Measurements from ENCODE around the gene DZIP1L. TPM values are rescaled to one million over a fixed set of nuclear protein-coding genes. Genes with fewer than 3 reads are reported as not detected.

DZIP1L gene
- total RNA-seq, 1 experiment from 2014 or later, result 3.8 TPM

- POLR2A ChIA-PET (ENCODE audit: unreplicated experiment), result no interaction called here
Measured at GRCh38 chr3:138019281-138020069, 95.9 kb downstream of the DZIP1L start.

GRCh38 chr3:138016065-138016464 lies 99.3 kb downstream of the DZIP1L start:
- H3K9me2 ChIP-seq (replicated peaks; ENCODE audit: low read length), result no peaks in the 10 kb centered on the region
- H3K79me2 ChIP-seq (ENCODE audit: low read length), result no peaks in the 10 kb centered on the region
- ATAC-seq (no peak), DNase-seq (no peak)
- intact Hi-C loops (cut with micrococcal nuclease), result no loop called here
- H3F3A ChIP-seq (ENCODE audit: low read length, unreplicated experiment), result no peaks in the 10 kb centered on the region
- H3K4me2 ChIP-seq (ENCODE audit: low read length), result no peak overlapping the region
- no TSS peak for BruUV-seq (replicated peaks)
- no peak overlapping the region for H2AFZ ChIP-seq (ENCODE audit: low read length)
- no peaks in the 10 kb centered on the region for H3K36me3 ChIP-seq (ENCODE audit: low read depth, low read length)
- H3K27me3 ChIP-seq (ENCODE audit: low read length), result no peaks in the 10 kb centered on the region
- no peak overlapping the region for H3K4me3 ChIP-seq (ENCODE audit: low read length)
- H3K9me3 ChIP-seq (ENCODE audit: low read length), result no peaks in the 10 kb centered on the region
- ChIA-PET POLR2A (ENCODE audit: unreplicated experiment) (no interaction called here), CTCF (no interaction called here)
- no peak overlapping the region for H3K27ac ChIP-seq (ENCODE audit: low read length)
- TF ChIP-seq EZH2phosphoT487 (IDR thresholded peaks at IDR 0.05; ENCODE audit: borderline replicate concordance, low read length) (no peak), CTCF (conservative IDR thresholded peaks at IDR 0.05; ENCODE audit: low read depth, low read length) (no peak), EZH2 (IDR thresholded peaks at IDR 0.05; ENCODE audit: low read length, unreplicated experiment) (no peak)
- no peaks in the 10 kb centered on the region for H3K4me1 ChIP-seq (ENCODE audit: insufficient read depth, low read length)
- H4K20me1 ChIP-seq (ENCODE audit: low read length), result no peaks in the 10 kb centered on the region
- H3K9ac ChIP-seq (ENCODE audit: low read length), result no peak overlapping the region

More at GRCh38 chr3:138019281-138020069, 95.9 kb downstream of the DZIP1L start:
- H3K9ac ChIP-seq (ENCODE audit: low read length), result no peak overlapping the region
- H3K36me3 ChIP-seq (ENCODE audit: low read depth, low read length), result no peaks in the 10 kb centered on the region
- H4K20me1 ChIP-seq (ENCODE audit: low read length), result no peaks in the 10 kb centered on the region
- no peaks in the 10 kb centered on the region for H3K27me3 ChIP-seq (ENCODE audit: low read length)
- no peaks in the 10 kb centered on the region for H3K4me1 ChIP-seq (ENCODE audit: insufficient read depth, low read length)
- H3K4me3 ChIP-seq (ENCODE audit: low read length), result no peak overlapping the region
- H2AFZ ChIP-seq (ENCODE audit: low read length), result no peak overlapping the region
- no peaks in the 10 kb centered on the region for H3F3A ChIP-seq (ENCODE audit: low read length, unreplicated experiment)
- H3K9me3 ChIP-seq (ENCODE audit: low read length), result no peaks in the 10 kb centered on the region
- no peaks in the 10 kb centered on the region for H3K9me2 ChIP-seq (replicated peaks; ENCODE audit: low read length)
- no peaks in the 10 kb centered on the region for H3K79me2 ChIP-seq (ENCODE audit: low read length)
- no peak overlapping the region for H3K4me2 ChIP-seq (ENCODE audit: low read length)
- CTCF ChIA-PET, result no interaction called here
- no peak for TF ChIP-seq EZH2phosphoT487 (IDR thresholded peaks at IDR 0.05; ENCODE audit: borderline replicate concordance, low read length)
- no TSS peak for BruUV-seq (replicated peaks)
- no peak overlapping the region for H3K27ac ChIP-seq (ENCODE audit: low read length)
- DNase-seq (no peak), ATAC-seq (no peak)
- intact Hi-C loops (cut with micrococcal nuclease), result no loop called here

- H3K9ac ChIP-seq (ENCODE audit: low read length), result no peak overlapping the region
- ChIA-PET POLR2A (ENCODE audit: unreplicated experiment) (no interaction called here), CTCF (no interaction called here)
- no peaks in the 10 kb centered on the region for H4K20me1 ChIP-seq (ENCODE audit: low read length)
- no TSS peak for BruUV-seq (replicated peaks)
- TF ChIP-seq EZH2 (IDR thresholded peaks at IDR 0.05; ENCODE audit: low read length, unreplicated experiment), result no peak
- TF ChIP-seq CTCF (conservative IDR thresholded peaks at IDR 0.05; ENCODE audit: low read depth, low read length), result no peak
- no peak for TF ChIP-seq EZH2phosphoT487 (IDR thresholded peaks at IDR 0.05; ENCODE audit: borderline replicate concordance, low read length)
- no peak overlapping the region for H3K4me2 ChIP-seq (ENCODE audit: low read length)
- no peaks in the 10 kb centered on the region for H3K9me3 ChIP-seq (ENCODE audit: low read length)
- H2AFZ ChIP-seq (ENCODE audit: low read length), result no peak overlapping the region
- no peaks in the 10 kb centered on the region for H3K9me2 ChIP-seq (replicated peaks; ENCODE audit: low read length)
- no peaks in the 10 kb centered on the region for H3K79me2 ChIP-seq (ENCODE audit: low read length)
- H3K4me1 ChIP-seq (ENCODE audit: insufficient read depth, low read length), result no peaks in the 10 kb centered on the region
- no peak for ATAC-seq
- no peaks in the 10 kb centered on the region for H3F3A ChIP-seq (ENCODE audit: low read length, unreplicated experiment)
- H3K27ac ChIP-seq (ENCODE audit: low read length), result no peak overlapping the region
- intact Hi-C loops (cut with micrococcal nuclease), result no loop called here
- H3K4me3 ChIP-seq (ENCODE audit: low read length), result no peak overlapping the region
- no peaks in the 10 kb centered on the region for H3K27me3 ChIP-seq (ENCODE audit: low read length)
- no peaks in the 10 kb centered on the region for H3K36me3 ChIP-seq (ENCODE audit: low read depth, low read length)
- no peak for DNase-seq
Measured at GRCh38 chr3:138012526-138012925, 102.9 kb downstream of the DZIP1L start.

Other genes starting within 250 kb of the DZIP1L start
- not detected in 2 replicates for gene CLDN18, start 105.4 kb downstream of the DZIP1L start, total RNA-seq (2014; rRNA removed)
- not detected in 2 replicates for gene A4GNT, start 16.8 kb upstream of the DZIP1L start, total RNA-seq (2014; rRNA removed)
- gene DBR1, start 59.3 kb upstream of the DZIP1L start, total RNA-seq (2014; rRNA removed), result 10.0 and 14.0 TPM in 2 replicates
- 15.0 and 21.1 TPM in 2 replicates for gene ARMC8, start 71.7 kb upstream of the DZIP1L start, total RNA-seq (2014; rRNA removed)
- 0.40 TPM in 1 of 2 replicates, not detected in the other for gene NME9, start 214.2 kb upstream of the DZIP1L start, total RNA-seq (2014; rRNA removed)
- 2.8 and 5.3 TPM in 2 replicates for gene MRAS, start 233.0 kb upstream of the DZIP1L start, total RNA-seq (2014; rRNA removed)

All from PC-3 (cell line).